Body of pancreas (tissue), 4 donors: ENCODE results near the gene H6PD. TPM values are rescaled to one million over a fixed set of nuclear protein-coding genes. Genes with fewer than 3 reads are reported as not detected.

Experiments used
- ATAC-seq: fragments of 150-250 bp; one replicate; pipeline ENCODE4 v1.9.1; 2016
- DNase-seq, 4 donors: peaks; one replicate each; pipeline ENCODE4 v3.0.0-alpha.2; 2019
- H3K27ac ChIP-seq, 4 donors: fragments of 200-600 bp; sonication (generic); 1 replicate in 3 of 4; 2 replicates in 1 of 4; pipeline versions ENCODE4 v1.5.1 to v1.6.1; 2016 to 2019; ENCODE audit warnings: mild to moderate bottlenecking in 1 of 4, mixed read lengths in 1 of 4, moderate library complexity in 1 of 4
- H3K27me3 ChIP-seq, 2 donors: fragments of 200-600 bp; sonication (generic); one replicate each; pipeline ENCODE4 v1.6.0; 2016; ENCODE audit warnings: mild to moderate bottlenecking in 1 of 2
- H3K36me3 ChIP-seq, 2 donors: fragments of 200-600 bp; sonication (generic); replicated peaks in 1 of 2; 2 replicates each; pipeline ENCODE4 v1.5.1; 2016; ENCODE audit warnings: low read depth in 2 of 2; ENCODE audit not compliant: insufficient read depth in 1 of 2
- H3K4me1 ChIP-seq: fragments of 200-600 bp; sonication (generic); one replicate; pipeline ENCODE4 v1.6.0; 2016
- H3K4me3 ChIP-seq, 2 donors: fragments of 200-600 bp; sonication (generic); 1 replicate in 1 of 2; 2 replicates in 1 of 2; pipeline ENCODE4 v1.5.1; 2016 to 2019
- H3K9me3 ChIP-seq, 3 donors: fragments of 200-600 bp; sonication (generic); 1 replicate in 2 of 3; 2 replicates in 1 of 3; pipeline ENCODE4 v1.5.1; 2016
- CTCF ChIP-seq, 7 experiments: fragments of 450-650 bp in 4 of 7; fragments of 200-600 bp in 3 of 7; sonication (generic) in 3 of 7; IDR thresholded peaks; one replicate each; pipeline ENCODE4 v1.5.1; 2016 to 2019; ENCODE audit warnings: antibody characterized with exemption in 7 of 7
- POLR2A ChIP-seq, 3 donors: fragments of 450-650 bp; IDR thresholded peaks; one replicate each; pipeline ENCODE4 v1.6.1; 2016; ENCODE audit warnings: antibody characterized with exemption in 3 of 3, mild to moderate bottlenecking in 2 of 3
- WGBS, 2 donors: methylation state at CpG; one replicate each; pipeline ENCODE4 v1.1.5; 2017; 5-methylcytosine and 5-hydroxymethylcytosine counted together
- intact Hi-C: fragments of 100-400 bp; cut with DNase I; formaldehyde crosslinking; loops from one replicate; pipeline ENCODE4 v1.15.1; 2023
- total RNA-seq, 2 donors: library from RNA; depleted of rRNA; stranded (reverse); fragments of >200 nt; gene quantifications; one replicate each; pipeline ENCODE4 v1.1.0, GENCODE V29; 2016

H6PD gene
- total RNA-seq, 2 donors from 2014 or later = 24.1 to 35.6 TPM

GRCh38 chr1:9267352-9267686, 32.7 kb downstream of the H6PD start:
- intact Hi-C loops = no loop called here
- no peak for DNase-seq
- peaks cover 5% of the 10 kb centered on the region for H3K4me1 ChIP-seq
- no peak for ATAC-seq
- peaks cover 0 to 21% of the 10 kb centered on the region in 2 donors for H3K36me3 ChIP-seq
- no peak overlapping the region for H3K27ac ChIP-seq
- H3K9me3 ChIP-seq = no peaks in the 10 kb centered on the region
- 84 to 89% methylated on average over 7 of the region's 7 CpGs for WGBS, 2 donors
- H3K27me3 ChIP-seq = no peaks in the 10 kb centered on the region
- TF ChIP-seq POLR2A (IDR thresholded peaks at IDR 0.05) (no peak), CTCF (IDR thresholded peaks at IDR 0.05) (no peak)
- H3K4me3 ChIP-seq = no peak overlapping the region

GRCh38 chr1:9267827-9268581, 33.4 kb downstream of the H6PD start:
- Histone ChIP-seq H3K9me3 (no peaks in the 10 kb centered on the region), H3K27ac (no peak overlapping the region), H3K4me1 (peaks cover 5% of the 10 kb centered on the region), H3K36me3 (peaks cover 0 to 18% of the 10 kb centered on the region in 2 donors), H3K27me3 (no peaks in the 10 kb centered on the region), H3K4me3 (no peak overlapping the region)
- 87 to 89% methylated on average over 6 to 7 of the region's 7 CpGs for WGBS, 2 donors
- DNase-seq (no peak), ATAC-seq (no peak)
- intact Hi-C loops = no loop called here
- TF ChIP-seq CTCF (IDR thresholded peaks at IDR 0.05) = no peak
- no peak for TF ChIP-seq POLR2A (IDR thresholded peaks at IDR 0.05)

DNA sequence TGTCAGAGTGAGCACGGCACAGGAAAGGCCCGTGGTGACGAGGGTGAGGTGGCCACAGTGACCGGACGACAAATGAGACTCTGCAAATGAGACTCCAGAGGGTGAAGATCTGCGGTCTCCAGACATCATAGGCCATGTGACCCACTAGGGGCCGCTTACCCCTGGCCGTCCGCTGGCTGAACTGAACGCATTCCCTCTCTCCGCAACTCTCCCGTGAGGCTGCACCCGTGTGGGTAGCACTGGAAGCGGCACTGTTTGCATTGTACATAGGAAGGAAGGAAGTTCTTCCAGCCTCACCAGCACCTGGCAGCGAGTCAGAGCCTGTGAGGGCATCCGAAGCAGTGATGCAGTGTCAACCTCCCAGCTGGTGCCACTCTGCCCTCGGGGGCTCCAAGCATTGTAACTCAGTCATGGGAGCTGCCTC, 34.5 kb downstream of the H6PD start:
- 72 to 86% methylated on average over 8 to 17 of the region's 17 CpGs for WGBS, 2 donors
- peaks cover 0 to 15% of the 10 kb centered on the region in 2 donors for H3K36me3 ChIP-seq
- no peaks in the 10 kb centered on the region for H3K9me3 ChIP-seq
- no peak overlapping the region for H3K4me3 ChIP-seq
- H3K27ac ChIP-seq = no peak overlapping the region
- intact Hi-C loops = no loop called here
- H3K27me3 ChIP-seq = no peaks in the 10 kb centered on the region
- DNase-seq (no peak), ATAC-seq (no peak)
- H3K4me1 ChIP-seq = peaks cover 5% of the 10 kb centered on the region
- no peak for TF ChIP-seq CTCF (IDR thresholded peaks at IDR 0.05)
- no peak for TF ChIP-seq POLR2A (IDR thresholded peaks at IDR 0.05)

GRCh38 chr1:9269721-9270120, 35.1 kb downstream of the H6PD start:
- DNase-seq = no peak
- peaks cover 5% of the 10 kb centered on the region for H3K4me1 ChIP-seq
- H3K27ac ChIP-seq = no peak overlapping the region
- 86 to 91% methylated on average over 9 to 12 of the region's 12 CpGs for WGBS, 2 donors
- no peak for ATAC-seq
- intact Hi-C loops = no loop called here
- no peak overlapping the region for H3K4me3 ChIP-seq
- TF ChIP-seq CTCF (IDR thresholded peaks at IDR 0.05) (no peak), POLR2A (IDR thresholded peaks at IDR 0.05) (no peak)
- no peaks in the 10 kb centered on the region for H3K27me3 ChIP-seq
- no peaks in the 10 kb centered on the region for H3K9me3 ChIP-seq
- H3K36me3 ChIP-seq = peaks cover 0 to 10% of the 10 kb centered on the region in 2 donors
